Measurements from ENCODE around the gene NKX2-3. TPM values are rescaled to one million over a fixed set of nuclear protein-coding genes. Genes with fewer than 3 reads are reported as not detected.

The NKX2-3 gene
- not detected for total RNA-seq
- long read RNA-seq = 0 reads

- peak; percentile 60 for ATAC-seq
These were observed at the start of gene NKX2-3 for GRCh38 chr10:99532687-99533495. NKX2-3 (plus strand) TSS chr10:99532942; CDS start chr10:99533132, 190 bp downstream.

GRCh38 chr10:99484626-99485581, 47.8 kb upstream of the NKX2-3 start:
- DNase-seq = no peak
- ATAC-seq = no peak
- intact Hi-C loops (cut with micrococcal nuclease) = no loop called here

More at GRCh38 chr10:99532687-99533495, at the start of gene NKX2-3:
- peak; percentile 75 for DNase-seq
- intact Hi-C loops (cut with micrococcal nuclease) = no loop called here

- DNase-seq (no peak), ATAC-seq (no peak)
- intact Hi-C loops (cut with micrococcal nuclease) = no loop called here
These were observed 45.5 kb upstream of the NKX2-3 start for GRCh38 chr10:99487125-99487807.

- DNase-seq (no peak), ATAC-seq (no peak)
- intact Hi-C loops (cut with micrococcal nuclease) = no loop called here
These were observed 43.5 kb upstream of the NKX2-3 start for GRCh38 chr10:99489271-99489670.

GRCh38 chr10:99497343-99498025, 35.3 kb upstream of the NKX2-3 start:
- no peak for DNase-seq
- no peak for ATAC-seq
- intact Hi-C loops (cut with micrococcal nuclease) = no loop called here

- ATAC-seq (no peak), DNase-seq (no peak)
- intact Hi-C loops (cut with micrococcal nuclease) = no loop called here
These were observed 26.3 kb upstream of the NKX2-3 start for GRCh38 chr10:99506416-99506815.

- no peak for DNase-seq
- intact Hi-C loops (cut with micrococcal nuclease) = no loop called here
- ATAC-seq = no peak
These were observed 25.5 kb upstream of the NKX2-3 start for GRCh38 chr10:99507265-99507664.

- intact Hi-C loops (cut with micrococcal nuclease) = no loop called here
- no peak for DNase-seq
- ATAC-seq = no peak
These were observed 19.7 kb upstream of the NKX2-3 start for GRCh38 chr10:99513061-99513460.

GRCh38 chr10:99519690-99520039, 13.1 kb upstream of the NKX2-3 start:
- ATAC-seq (no peak), DNase-seq (no peak)
- intact Hi-C loops (cut with micrococcal nuclease) = no loop called here

- intact Hi-C loops (cut with micrococcal nuclease) = no loop called here
- ATAC-seq = no peak
- no peak for DNase-seq
These were observed 12.5 kb upstream of the NKX2-3 start for GRCh38 chr10:99520040-99520846.

GRCh38 chr10:99520847-99521764, 11.6 kb upstream of the NKX2-3 start:
- no peak for ATAC-seq
- intact Hi-C loops (cut with micrococcal nuclease) = no loop called here
- DNase-seq = no peak

- intact Hi-C loops (cut with micrococcal nuclease) = no loop called here
- ATAC-seq = no peak
- no peak for DNase-seq
These were observed 10.8 kb upstream of the NKX2-3 start for GRCh38 chr10:99521765-99522469.

- no peak for ATAC-seq
- no peak for DNase-seq
- intact Hi-C loops (cut with micrococcal nuclease) = no loop called here
These were observed 10.1 kb upstream of the NKX2-3 start for GRCh38 chr10:99522470-99523250.

GRCh38 chr10:99523251-99523773, 9.4 kb upstream of the NKX2-3 start:
- no peak for DNase-seq
- intact Hi-C loops (cut with micrococcal nuclease) = no loop called here
- no peak for ATAC-seq

GRCh38 chr10:99524050-99524666, 8.6 kb upstream of the NKX2-3 start:
- DNase-seq (no peak), ATAC-seq (no peak)
- intact Hi-C loops (cut with micrococcal nuclease) = no loop called here
